ENCODE measurements around the gene CBLN3.

Gene CBLN3

GRCh38 chr14:24379907-24380730 is 49.3 kb downstream of the CBLN3 start:
- no peak for DNase-seq (ENCODE audit: low read depth)

- no peak for DNase-seq (ENCODE audit: low read depth)
Observed at GRCh38 chr14:24378981-24379906, 50.2 kb downstream of the CBLN3 start.

- no peak for DNase-seq (ENCODE audit: low read depth)
Observed at GRCh38 chr14:24378327-24378726, 51.1 kb downstream of the CBLN3 start.

GRCh38 chr14:24377657-24378056 is 51.8 kb downstream of the CBLN3 start:
- DNase-seq (ENCODE audit: low read depth): no peak

- DNase-seq (ENCODE audit: low read depth): no peak
Observed at GRCh38 chr14:24377126-24377525, 52.3 kb downstream of the CBLN3 start.
